ENCODE data around the gene UBN2.

- TF ChIP-seq CTCF (IDR thresholded peaks at IDR 0.05): no peak
- no peak for TF ChIP-seq POLR2A (IDR thresholded peaks at IDR 0.05)
Observed at GRCh38 chr7:139293534-139293933, 62.5 kb downstream of the UBN2 start.

Data from thyroid gland (tissue), 4 donors.